Measurements from ENCODE around the gene NIPBL.

GRCh38 chr5:36896476-36896875 lies 19.9 kb downstream of the NIPBL start:
- TF ChIP-seq CTCF (IDR thresholded peaks at IDR 0.05; ENCODE audit: borderline replicate concordance, extremely low read depth, low read length, poor library complexity, severe bottlenecking) (no peak), EZH2 (IDR thresholded peaks at IDR 0.05; ENCODE audit: borderline replicate concordance, low read depth, low read length, severe bottlenecking) (no peak)
